ENCODE data around the gene S100A8.

S100A8 gene

GRCh38 chr1:153393926-153394325 is 3.1 kb upstream of the S100A8 start:
- DNase-seq (ENCODE audit: low read depth in 1 of 2, low spot score in 1 of 2), result no peak

DNA sequence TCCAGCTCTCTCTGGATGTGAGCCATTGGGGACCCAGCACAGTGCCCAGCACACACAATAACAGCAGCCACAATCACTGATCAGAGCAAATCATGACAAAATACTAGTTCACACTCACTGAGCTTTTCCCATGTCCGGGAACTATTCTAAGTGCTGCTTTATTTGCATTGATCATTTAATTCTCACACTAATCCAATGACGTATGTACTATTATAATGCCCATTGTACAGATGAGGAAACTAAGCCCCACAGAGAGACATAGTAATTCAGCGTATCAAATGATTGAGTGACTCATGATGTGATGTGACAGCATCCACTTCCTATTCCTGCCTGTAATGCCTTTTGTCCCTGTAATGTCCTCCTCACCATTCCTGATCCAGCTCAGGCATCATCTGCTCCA is 1.9 kb upstream of the S100A8 start:
- DNase-seq (ENCODE audit: low read depth in 1 of 2, low spot score in 1 of 2), result no peak

DNA sequence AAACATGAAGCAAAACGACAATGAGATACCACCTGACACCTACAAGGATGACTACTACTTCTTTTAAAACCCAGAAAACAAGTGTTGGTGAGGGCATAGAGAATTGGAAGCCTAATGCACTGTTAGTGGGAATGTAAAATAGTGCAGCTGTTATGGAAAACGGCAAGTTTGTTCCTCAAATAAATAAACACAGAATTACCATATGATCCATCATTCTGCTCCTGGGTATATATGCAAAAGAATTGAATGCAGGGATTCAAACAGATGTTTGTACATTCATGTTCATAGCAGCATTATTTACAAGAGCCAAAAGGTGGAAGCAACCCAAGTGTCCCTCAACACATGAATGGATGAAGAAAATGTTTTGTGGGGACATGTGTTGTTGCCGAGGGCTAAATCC is 1.4 kb upstream of the S100A8 start:
- no peak for DNase-seq (ENCODE audit: low read depth in 1 of 2, low spot score in 1 of 2)

GRCh38 chr1:153389973-153390879 is 647 bp downstream of the S100A8 start:
- no peak for DNase-seq (ENCODE audit: low read depth in 1 of 2, low spot score in 1 of 2)

- DNase-seq (ENCODE audit: low read depth in 1 of 2, low spot score in 1 of 2), result no peak
These were observed 1.5 kb downstream of the S100A8 start for GRCh38 chr1:153389401-153389800.

- no peak for DNase-seq (ENCODE audit: low read depth in 1 of 2, low spot score in 1 of 2)
These were observed 3.1 kb downstream of the S100A8 start for GRCh38 chr1:153387785-153388184.

DNA sequence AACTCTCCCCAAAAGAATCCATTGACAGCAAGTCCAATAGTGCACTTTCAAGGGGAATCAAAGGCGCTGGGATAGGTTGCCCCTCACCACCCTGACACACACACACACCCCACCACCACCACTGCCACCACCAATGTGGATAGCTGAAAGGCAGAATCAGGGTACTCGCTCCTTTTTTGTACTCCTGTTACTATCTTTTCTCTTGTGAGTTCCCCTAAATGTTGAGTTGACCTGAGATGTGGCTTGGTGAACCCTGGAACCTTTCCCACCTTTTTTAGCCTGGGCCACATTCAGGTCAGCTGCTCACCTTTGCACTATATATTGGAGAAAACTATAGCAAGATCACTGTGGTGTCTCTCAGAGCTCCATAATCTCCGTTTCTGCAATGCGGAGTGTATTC is 3.9 kb downstream of the S100A8 start:
- no peak for DNase-seq (ENCODE audit: low read depth in 1 of 2, low spot score in 1 of 2)

- no peak for DNase-seq (ENCODE audit: low read depth in 1 of 2, low spot score in 1 of 2)
These were observed 4.4 kb downstream of the S100A8 start for GRCh38 chr1:153386500-153386901.

- no peak for DNase-seq (ENCODE audit: low read depth in 1 of 2, low spot score in 1 of 2)
These were observed 5.8 kb downstream of the S100A8 start for GRCh38 chr1:153384958-153385580.

DNA sequence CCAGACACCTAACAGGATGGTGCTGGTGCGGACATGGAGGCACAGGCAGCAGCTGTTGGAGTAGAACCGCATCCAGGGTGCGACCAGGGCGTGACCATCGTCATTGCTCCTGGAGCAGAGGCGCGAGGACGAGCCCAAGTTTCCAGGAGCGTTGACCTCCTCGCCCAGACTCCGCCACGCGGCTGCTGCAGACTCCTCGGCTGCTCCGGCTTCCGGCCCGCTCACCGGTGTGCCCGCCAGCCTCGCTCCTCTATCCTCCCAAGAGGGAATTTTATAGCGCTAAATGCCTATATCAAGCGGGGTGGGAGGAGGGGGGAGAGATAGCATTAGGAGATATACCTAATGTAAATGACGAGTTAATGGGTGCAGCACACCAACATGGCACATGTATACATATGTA is 10.2 kb downstream of the S100A8 start:
- no peak for DNase-seq (ENCODE audit: low read depth in 1 of 2, low spot score in 1 of 2)

DNA sequence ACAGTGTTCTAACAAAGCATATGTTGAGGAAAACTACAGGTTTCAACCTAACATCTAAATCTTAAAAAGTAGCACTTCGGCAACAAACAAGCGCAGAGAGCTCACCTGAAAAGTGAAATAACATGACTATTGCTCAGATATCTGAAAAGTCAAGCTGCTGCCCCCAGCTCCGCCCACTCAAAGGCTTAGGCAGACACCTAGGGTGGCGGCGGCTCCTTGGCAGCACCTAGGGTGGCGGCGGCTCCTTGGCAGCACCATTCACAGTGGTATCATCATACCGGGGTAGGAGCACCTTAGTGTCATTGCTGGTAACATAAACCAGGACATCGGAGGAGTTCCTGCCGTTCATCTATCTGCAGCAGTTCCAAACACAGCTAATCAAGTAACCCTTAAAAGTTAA is 11.3 kb downstream of the S100A8 start:
- no peak for DNase-seq (ENCODE audit: low read depth in 1 of 2, low spot score in 1 of 2)

GRCh38 chr1:153375511-153375910 is 15.4 kb downstream of the S100A8 start, which contains the start of gene S100A12:
Gene S100A12 (minus strand): TSS chr1:153375621. CDS start chr1:153374592, 1,029 bp downstream.
- DNase-seq (ENCODE audit: low read depth in 1 of 2, low spot score in 1 of 2), result no peak

DNA sequence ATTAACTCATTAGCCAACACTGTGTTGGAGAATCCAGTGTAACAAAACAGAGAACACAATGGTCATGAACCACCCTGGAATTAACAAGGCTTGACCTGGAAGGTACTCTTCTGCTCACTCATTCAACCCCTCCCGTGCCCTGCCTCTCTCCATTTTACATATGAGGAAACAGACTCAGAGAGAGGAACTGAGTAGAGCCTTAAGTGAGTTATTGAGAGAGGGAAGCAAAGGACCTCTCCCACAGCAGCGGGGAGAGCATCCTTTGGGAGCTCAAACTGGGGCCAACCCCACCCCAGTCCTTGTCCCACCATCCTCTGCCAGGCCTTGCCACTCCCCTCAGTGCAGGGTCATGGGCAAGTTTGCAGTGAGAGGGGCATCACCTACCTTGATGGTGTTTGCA is 16.8 kb downstream of the S100A8 start:
- DNase-seq (ENCODE audit: low read depth in 1 of 2, low spot score in 1 of 2), result no peak

- no peak for DNase-seq (ENCODE audit: low read depth in 1 of 2, low spot score in 1 of 2)
These were observed 18.3 kb downstream of the S100A8 start for GRCh38 chr1:153372571-153372970.

DNA sequence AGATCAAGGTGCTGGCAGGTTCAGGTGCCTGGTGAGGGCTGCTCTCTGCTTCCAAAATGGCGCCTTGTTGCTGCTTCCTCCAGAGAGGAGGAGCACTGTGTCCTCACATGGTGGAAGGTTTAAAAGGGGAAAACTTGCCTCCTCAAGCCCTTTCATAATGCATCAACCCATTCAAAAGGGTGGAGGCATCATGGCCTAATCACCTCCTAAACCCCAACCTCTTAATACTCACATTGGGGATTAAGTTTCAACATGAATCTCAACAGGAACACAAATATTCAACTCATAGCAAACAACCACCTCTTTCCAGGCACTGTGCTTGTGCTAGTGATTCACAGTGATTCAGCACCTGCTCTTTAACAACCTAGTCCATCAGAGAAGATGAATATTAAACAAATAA is 19.6 kb downstream of the S100A8 start:
- DNase-seq (ENCODE audit: low read depth in 1 of 2, low spot score in 1 of 2), result no peak

DNA sequence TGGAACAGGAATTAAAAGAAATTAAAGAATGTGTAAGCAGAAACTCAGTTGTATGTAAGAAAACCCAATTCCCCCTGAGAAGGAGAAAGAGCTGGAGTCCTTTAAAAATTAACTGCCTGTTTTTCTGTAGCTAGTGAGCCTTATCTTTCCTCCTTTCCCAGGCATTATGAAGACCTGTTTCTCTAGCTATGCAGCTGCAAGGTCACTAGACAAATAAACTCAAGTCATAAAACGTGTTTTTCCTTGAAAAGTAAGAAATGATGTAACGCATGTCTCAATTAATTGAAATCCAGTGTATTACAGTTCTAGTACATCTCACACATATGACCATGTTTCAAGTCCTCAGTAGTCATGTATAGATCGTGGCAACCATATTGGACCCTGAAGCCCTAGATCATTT is 20.7 kb downstream of the S100A8 start:
- DNase-seq (ENCODE audit: low read depth in 1 of 2, low spot score in 1 of 2), result no peak

DNA sequence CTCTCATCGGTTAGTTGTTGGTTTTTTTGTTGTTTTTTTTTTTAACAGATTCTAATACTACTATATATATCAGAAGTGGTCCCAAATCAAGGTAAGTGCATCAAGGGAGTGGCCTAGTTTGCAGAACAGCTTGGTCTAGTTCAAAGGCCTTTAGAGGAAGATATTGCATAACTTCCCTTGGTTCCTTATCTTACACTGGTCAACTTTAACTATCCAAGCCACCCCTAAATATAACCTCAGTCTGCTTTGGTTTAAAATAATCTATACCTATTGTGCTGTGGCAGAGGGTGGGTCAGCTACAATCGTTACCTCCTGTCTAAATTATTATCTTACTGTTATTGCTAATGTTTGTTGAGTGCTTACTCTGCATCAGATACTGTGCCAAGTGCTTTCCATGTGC is 22.4 kb downstream of the S100A8 start:
- no peak for DNase-seq (ENCODE audit: low read depth in 1 of 2, low spot score in 1 of 2)

DNA sequence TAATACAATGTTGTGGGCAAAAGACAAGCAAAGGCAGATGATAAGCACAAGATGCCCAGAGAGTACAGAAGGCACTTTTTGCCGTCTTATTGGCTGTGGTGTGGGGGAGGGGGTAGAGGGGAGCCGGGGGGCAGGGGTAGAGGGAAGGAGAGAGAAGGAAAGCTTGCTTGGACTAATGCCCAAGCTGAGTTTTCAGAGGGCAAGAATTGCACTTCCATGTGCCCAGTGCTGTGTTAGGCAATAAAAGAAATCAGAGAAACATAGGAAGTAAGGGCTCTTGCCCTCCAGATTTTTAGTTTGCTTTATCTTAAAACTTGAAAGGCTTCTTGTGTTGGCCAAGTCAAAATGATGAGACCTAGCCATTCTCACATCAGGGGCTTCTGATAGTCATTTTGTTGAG is 23.8 kb downstream of the S100A8 start:
- DNase-seq (ENCODE audit: low read depth in 1 of 2, low spot score in 1 of 2), result no peak

DNA sequence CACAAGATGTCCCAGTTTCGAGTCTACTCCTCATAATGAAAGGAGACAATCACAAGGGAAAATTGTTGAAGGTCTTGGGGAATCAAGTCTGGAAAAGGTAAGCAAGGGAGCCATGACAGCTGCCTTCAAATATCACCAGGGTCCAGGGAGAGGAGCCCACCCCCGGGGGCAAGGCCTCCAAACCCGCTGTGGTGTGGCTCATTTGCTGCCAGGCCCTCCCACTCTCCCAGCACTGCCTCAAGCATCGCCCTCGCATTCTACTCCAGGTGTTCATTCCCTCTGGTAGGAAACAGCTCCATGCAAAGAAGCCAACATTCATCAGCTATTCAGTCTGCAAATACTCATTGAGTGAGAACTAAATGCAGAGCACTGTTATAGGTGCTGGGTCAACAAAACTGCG is 24.6 kb downstream of the S100A8 start:
- no peak for DNase-seq (ENCODE audit: low read depth in 1 of 2, low spot score in 1 of 2)

DNA sequence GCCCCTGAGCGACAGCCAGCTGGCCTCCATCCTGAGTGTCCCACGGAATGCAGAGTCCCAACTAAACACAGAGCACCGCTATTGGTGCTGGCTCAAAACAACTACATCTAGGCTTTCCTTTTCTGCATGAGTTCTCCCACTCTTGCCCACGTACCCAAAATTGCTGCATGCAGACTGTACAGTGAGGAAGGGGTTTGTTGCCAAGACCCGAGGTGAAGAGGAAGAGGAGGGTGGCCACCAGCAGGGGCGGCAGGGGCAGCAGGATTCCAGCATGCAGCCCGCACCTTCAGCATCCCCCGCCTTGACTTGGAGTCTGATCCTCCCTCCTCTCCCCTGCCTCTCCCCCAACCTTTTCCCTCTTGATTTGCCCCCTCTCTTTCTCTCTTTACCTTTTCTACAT is 25.2 kb downstream of the S100A8 start:
- no peak for DNase-seq (ENCODE audit: low read depth in 1 of 2, low spot score in 1 of 2)

GRCh38 chr1:153364766-153365666 is 25.9 kb downstream of the S100A8 start:
- DNase-seq (ENCODE audit: low read depth in 1 of 2, low spot score in 1 of 2), result no peak

DNA sequence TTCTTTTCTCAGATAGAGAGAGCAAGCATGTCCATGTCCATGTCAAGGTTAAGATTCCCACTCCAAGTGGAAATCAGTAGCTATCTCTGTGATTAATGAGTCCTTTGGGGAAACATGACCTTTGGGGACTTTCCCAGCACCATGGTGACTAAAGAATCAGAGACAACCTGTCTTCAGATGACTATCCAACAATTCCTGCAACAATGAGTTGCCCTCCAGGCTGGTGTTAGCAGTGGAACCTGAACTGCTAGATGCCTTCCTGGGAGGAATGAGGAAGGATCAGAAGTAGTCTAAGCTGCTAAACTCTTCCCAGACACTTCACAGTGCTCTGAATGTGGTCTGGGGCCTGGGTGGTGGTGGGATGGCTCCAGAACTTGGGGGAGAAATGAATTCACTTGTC is 26.7 kb downstream of the S100A8 start:
- DNase-seq (ENCODE audit: low read depth in 1 of 2, low spot score in 1 of 2), result no peak

Data from activated T-helper 1 cell treated with anti-CD3 and anti-CD28 coated beads, Interleukin-2, amount 50 U/mL, for 16 hours (primary cell).